ENCODE data around the gene IPP. TPM values are rescaled to one million over a fixed set of nuclear protein-coding genes. Genes with fewer than 3 reads are reported as not detected.

Gene IPP
- polyA plus RNA-seq, 1 of the 3 experiments (the other 2 are of a cell fraction): 3.2 TPM

DNA sequence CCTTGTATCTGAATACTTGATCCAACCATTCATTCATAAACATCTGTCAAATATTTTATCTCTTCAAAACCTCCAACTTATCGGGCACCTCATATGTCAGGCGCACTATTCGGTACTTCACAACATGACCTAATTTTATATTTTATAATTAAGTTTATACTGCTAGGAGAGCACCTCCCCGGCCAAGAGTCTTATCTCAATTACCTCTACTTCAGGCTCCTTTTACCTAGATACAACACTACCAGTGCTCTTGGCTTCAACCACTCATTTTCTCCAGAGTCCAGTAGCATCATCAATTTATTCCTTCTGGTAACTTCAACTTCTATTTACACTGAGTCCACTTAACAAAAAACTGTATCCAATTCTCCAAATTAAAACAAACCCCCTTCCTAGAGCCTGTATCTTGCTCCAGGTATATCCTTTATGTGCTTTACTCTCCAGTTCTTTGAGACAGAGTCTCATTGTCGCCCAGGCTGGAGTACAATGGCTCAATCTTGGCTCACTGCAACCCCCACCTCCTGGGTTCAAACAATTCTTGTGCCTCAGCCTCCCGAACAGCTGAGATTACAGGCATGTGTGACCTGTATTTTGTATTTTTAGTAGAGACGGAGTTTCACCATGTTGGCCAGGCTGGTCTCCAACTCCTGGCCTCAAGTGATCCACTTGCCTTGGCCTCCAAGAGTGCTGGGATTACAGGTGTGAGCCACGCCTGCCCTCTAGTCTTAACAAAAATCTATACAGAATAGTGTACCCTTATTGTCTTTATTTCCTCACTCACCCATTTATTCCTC, 82.9 kb downstream of the IPP start:
- Histone ChIP-seq H3K4me3 (ENCODE audit: low read depth in 2 of 2, low read length in 1 of 2) (no peak overlapping the region), H3K9me2 (no peaks in the 10 kb centered on the region), H3K79me2 (ENCODE audit: insufficient read depth) (peaks cover 100% of the 10 kb centered on the region), H3K4me1 (ENCODE audit: control insufficient read depth in 1 of 2, insufficient read depth in 2 of 2, low read depth in 1 of 2, low read length in 1 of 2) (peaks cover 0 to 16% of the 10 kb centered on the region in 2 experiments; a peak in 2 of 4 replicates), H3K9me3 (no peaks in the 10 kb centered on the region), H3K4me2 (no peak overlapping the region), H2AFZ (ENCODE audit: low read depth) (no peak overlapping the region), H3K36me3 (replicated peaks in 1 of 2; ENCODE audit: control insufficient read depth in 1 of 2, insufficient read depth in 2 of 2, low read length in 1 of 2) (peaks cover 0 to 2% of the 10 kb centered on the region in 2 experiments), H4K20me1 (ENCODE audit: insufficient read depth) (peaks cover 94% of the 10 kb centered on the region), H3K27ac (ENCODE audit: low read depth in 2 of 2, low read length in 1 of 2) (no peak overlapping the region), H3K9ac (no peak overlapping the region), H3F3A (replicated peaks; ENCODE audit: insufficient read depth) (peaks cover 19% of the 10 kb centered on the region), H3K27me3 (ENCODE audit: insufficient read depth) (no peaks in the 10 kb centered on the region)
- CTCF ChIA-PET: no interaction called here
- POLR2A ChIA-PET: no interaction called here
- no peak for DNase-seq
- no peak for TF ChIP-seq GATA2 (CRISPR knock-in tag; IDR thresholded peaks at IDR 0.05)
- no peak for TF ChIP-seq RXRA (IDR thresholded peaks at IDR 0.05; ENCODE audit: borderline replicate concordance, low read depth)
- no peak for TF ChIP-seq REST (IDR thresholded peaks at IDR 0.05; ENCODE audit: low read depth, low read length)
- TF ChIP-seq TAF1 (IDR thresholded peaks at IDR 0.05; ENCODE audit: borderline replicate concordance, low read depth, low read length): no peak
- no peak for TF ChIP-seq IRF3 (IDR thresholded peaks at IDR 0.05; ENCODE audit: low read depth, low read length)
- TF ChIP-seq, protein P1, sequence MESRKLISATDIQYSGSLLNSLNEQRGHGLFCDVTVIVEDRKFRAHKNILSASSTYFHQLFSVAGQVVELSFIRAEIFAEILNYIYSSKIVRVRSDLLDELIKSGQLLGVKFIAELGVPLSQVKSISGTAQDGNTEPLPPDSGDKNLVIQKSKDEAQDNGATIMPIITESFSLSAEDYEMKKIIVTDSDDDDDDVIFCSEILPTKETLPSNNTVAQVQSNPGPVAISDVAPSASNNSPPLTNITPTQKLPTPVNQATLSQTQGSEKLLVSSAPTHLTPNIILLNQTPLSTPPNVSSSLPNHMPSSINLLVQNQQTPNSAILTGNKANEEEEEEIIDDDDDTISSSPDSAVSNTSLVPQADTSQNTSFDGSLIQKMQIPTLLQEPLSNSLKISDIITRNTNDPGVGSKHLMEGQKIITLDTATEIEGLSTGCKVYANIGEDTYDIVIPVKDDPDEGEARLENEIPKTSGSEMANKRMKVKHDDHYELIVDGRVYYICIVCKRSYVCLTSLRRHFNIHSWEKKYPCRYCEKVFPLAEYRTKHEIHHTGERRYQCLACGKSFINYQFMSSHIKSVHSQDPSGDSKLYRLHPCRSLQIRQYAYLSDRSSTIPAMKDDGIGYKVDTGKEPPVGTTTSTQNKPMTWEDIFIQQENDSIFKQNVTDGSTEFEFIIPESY (IDR thresholded peaks at IDR 0.05; ENCODE audit: borderline replicate concordance, low read depth): no peak
- TF ChIP-seq TCF12 (IDR thresholded peaks at IDR 0.05): no peak
- no peak for TF ChIP-seq FOXJ3 (CRISPR knock-in tag; IDR thresholded peaks at IDR 0.05)
- TF ChIP-seq GABPA (IDR thresholded peaks at IDR 0.05; ENCODE audit: low read depth): no peak
- 89% methylated on average over 8 of the region's 8 CpGs for WGBS (ENCODE audit: low lambda C conversion rate)
